ENCODE results near the gene NCKAP5. TPM values are rescaled to one million over a fixed set of nuclear protein-coding genes. Genes with fewer than 3 reads are reported as not detected.

NCKAP5 gene
- polyA plus RNA-seq, 2 of the 4 experiments (the other 2 are of a cell fraction), result 3.0 to 4.1 TPM

GRCh38 chr2:133523406-133523805 lies 44.9 kb downstream of the NCKAP5 start:
- TF ChIP-seq HEYL (CRISPR knock-in tag; IDR thresholded peaks at IDR 0.05) (no peak), ZFP36 (IDR thresholded peaks at IDR 0.05; ENCODE audit: borderline replicate concordance, partially characterized antibody) (no peak), HOXB5 (CRISPR knock-in tag; IDR thresholded peaks at IDR 0.05) (no peak), CEBPB (IDR thresholded peaks at IDR 0.05) (no peak), CBX2 (IDR thresholded peaks at IDR 0.05; ENCODE audit: borderline replicate concordance, low read depth) (no peak), CHD2 (IDR thresholded peaks at IDR 0.05; ENCODE audit: low read length, partially characterized antibody) (no peak), HOXB13 (CRISPR knock-in tag; IDR thresholded peaks at IDR 0.05; ENCODE audit: low read depth) (no peak), E2F6 (IDR thresholded peaks at IDR 0.05; ENCODE audit: borderline replicate concordance, low read depth) (no peak), SREBF2 (IDR thresholded peaks at IDR 0.05) (no peak), FOXS1 (CRISPR knock-in tag; IDR thresholded peaks at IDR 0.05) (no peak), RAD21 (conservative IDR thresholded peaks at IDR 0.05 in 1 of 2, IDR thresholded peaks at IDR 0.05 in 1 of 2) (no peak), ATOH8 (CRISPR knock-in tag; IDR thresholded peaks at IDR 0.05; ENCODE audit: low read depth) (no peak), POLR2A (IDR thresholded peaks at IDR 0.05; ENCODE audit: low read length) (no peak), TFCP2L1 (CRISPR knock-in tag; IDR thresholded peaks at IDR 0.05) (no peak), ESRRA (IDR thresholded peaks at IDR 0.05; ENCODE audit: borderline replicate concordance, low read length) (no peak), SMC3 (IDR thresholded peaks at IDR 0.05) (no peak), RNF2 (IDR thresholded peaks at IDR 0.05; ENCODE audit: borderline replicate concordance, low read depth) (no peak)
- ChIA-PET POLR2A (no interaction called here), CTCF (interaction anchor here (0.6 to 1.9 kb wide), 3 partner anchors 8 to 15 kb away, joined by 3 to 6 read pairs (median 3); no protein-coding TSS in a partner anchor)
- no peaks in the 10 kb centered on the region for H3K9me3 ChIP-seq
- no peak for DNase-seq (ENCODE audit: low read depth in 1 of 2, low spot score in 1 of 2)
- no peak for ATAC-seq
- no peaks in the 10 kb centered on the region for H3K4me1 ChIP-seq
- no peak overlapping the region for H3K4me2 ChIP-seq
- no peak for FAIRE-seq
- H3K27ac ChIP-seq, result no peak overlapping the region
- no peak overlapping the region for H3K4me3 ChIP-seq
- WGBS (ENCODE audit: missing lambda C conversion rate), result 74% methylated on average over 5 of the region's 5 CpGs

- ChIA-PET CTCF (interaction anchor here (1.1 kb wide), 1 partner anchor 9 kb away, joined by 3 read pairs; no protein-coding TSS in a partner anchor), POLR2A (no interaction called here)
- no peak overlapping the region for H3K4me2 ChIP-seq
- no peak overlapping the region for H3K4me3 ChIP-seq
- no peaks in the 10 kb centered on the region for H3K4me1 ChIP-seq
- FAIRE-seq (no peak), DNase-seq (ENCODE audit: low read depth in 1 of 2, low spot score in 1 of 2) (no peak), ATAC-seq (no peak)
- 77% methylated on average over 1 of the region's 1 CpG for WGBS (ENCODE audit: missing lambda C conversion rate)
- no peaks in the 10 kb centered on the region for H3K9me3 ChIP-seq
- TF ChIP-seq, protein P1, sequence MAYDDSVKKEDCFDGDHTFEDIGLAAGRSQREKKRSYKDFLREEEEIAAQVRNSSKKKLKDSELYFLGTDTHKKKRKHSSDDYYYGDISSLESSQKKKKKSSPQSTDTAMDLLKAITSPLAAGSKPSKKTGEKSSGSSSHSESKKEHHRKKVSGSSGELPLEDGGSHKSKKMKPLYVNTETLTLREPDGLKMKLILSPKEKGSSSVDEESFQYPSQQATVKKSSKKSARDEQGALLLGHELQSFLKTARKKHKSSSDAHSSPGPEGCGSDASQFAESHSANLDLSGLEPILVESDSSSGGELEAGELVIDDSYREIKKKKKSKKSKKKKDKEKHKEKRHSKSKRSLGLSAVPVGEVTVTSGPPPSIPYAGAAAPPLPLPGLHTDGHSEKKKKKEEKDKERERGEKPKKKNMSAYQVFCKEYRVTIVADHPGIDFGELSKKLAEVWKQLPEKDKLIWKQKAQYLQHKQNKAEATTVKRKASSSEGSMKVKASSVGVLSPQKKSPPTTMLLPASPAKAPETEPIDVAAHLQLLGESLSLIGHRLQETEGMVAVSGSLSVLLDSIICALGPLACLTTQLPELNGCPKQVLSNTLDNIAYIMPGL (CRISPR knock-in tag; IDR thresholded peaks at IDR 0.05; ENCODE audit: borderline replicate concordance), result no peak
- TF ChIP-seq EHF (CRISPR knock-in tag; IDR thresholded peaks at IDR 0.05) (no peak), MAFK (IDR thresholded peaks at IDR 0.05; ENCODE audit: partially characterized antibody) (no peak), HOXB13 (CRISPR knock-in tag; IDR thresholded peaks at IDR 0.05; ENCODE audit: low read depth) (no peak), SREBF2 (IDR thresholded peaks at IDR 0.05) (no peak), CHD4 (IDR thresholded peaks at IDR 0.05; ENCODE audit: borderline replicate concordance) (no peak), POLR2AphosphoS2 (conservative IDR thresholded peaks at IDR 0.05; ENCODE audit: low read length) (no peak), PHF8 (IDR thresholded peaks at IDR 0.05; ENCODE audit: borderline replicate concordance, low read depth) (no peak), HOXB5 (CRISPR knock-in tag; IDR thresholded peaks at IDR 0.05) (no peak), EHMT2 (IDR thresholded peaks at IDR 0.05; ENCODE audit: low read depth) (no peak), RFX5 (IDR thresholded peaks at IDR 0.05) (no peak)
- TF ChIP-seq, protein P2, sequence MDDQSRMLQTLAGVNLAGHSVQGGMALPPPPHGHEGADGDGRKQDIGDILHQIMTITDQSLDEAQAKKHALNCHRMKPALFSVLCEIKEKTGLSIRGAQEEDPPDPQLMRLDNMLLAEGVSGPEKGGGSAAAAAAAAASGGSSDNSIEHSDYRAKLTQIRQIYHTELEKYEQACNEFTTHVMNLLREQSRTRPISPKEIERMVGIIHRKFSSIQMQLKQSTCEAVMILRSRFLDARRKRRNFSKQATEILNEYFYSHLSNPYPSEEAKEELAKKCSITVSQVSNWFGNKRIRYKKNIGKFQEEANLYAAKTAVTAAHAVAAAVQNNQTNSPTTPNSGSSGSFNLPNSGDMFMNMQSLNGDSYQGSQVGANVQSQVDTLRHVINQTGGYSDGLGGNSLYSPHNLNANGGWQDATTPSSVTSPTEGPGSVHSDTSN (IDR thresholded peaks at IDR 0.05), result no peak
- TF ChIP-seq, protein P3, sequence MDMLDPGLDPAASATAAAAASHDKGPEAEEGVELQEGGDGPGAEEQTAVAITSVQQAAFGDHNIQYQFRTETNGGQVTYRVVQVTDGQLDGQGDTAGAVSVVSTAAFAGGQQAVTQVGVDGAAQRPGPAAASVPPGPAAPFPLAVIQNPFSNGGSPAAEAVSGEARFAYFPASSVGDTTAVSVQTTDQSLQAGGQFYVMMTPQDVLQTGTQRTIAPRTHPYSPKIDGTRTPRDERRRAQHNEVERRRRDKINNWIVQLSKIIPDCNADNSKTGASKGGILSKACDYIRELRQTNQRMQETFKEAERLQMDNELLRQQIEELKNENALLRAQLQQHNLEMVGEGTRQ (IDR thresholded peaks at IDR 0.05), result no peak
- TF ChIP-seq, protein P4, sequence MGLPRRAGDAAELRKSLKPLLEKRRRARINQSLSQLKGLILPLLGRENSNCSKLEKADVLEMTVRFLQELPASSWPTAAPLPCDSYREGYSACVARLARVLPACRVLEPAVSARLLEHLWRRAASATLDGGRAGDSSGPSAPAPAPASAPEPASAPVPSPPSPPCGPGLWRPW (IDR thresholded peaks at IDR 0.05), result no peak
- no peak overlapping the region for H3K27ac ChIP-seq
Observed at GRCh38 chr2:133522204-133522603, 46.1 kb downstream of the NCKAP5 start.

Measured in A549 (cell line).